HepG2 (cell line): Measurements from ENCODE around the gene CLASP2. TPM values are rescaled to one million over a fixed set of nuclear protein-coding genes. Genes with fewer than 3 reads are reported as not detected.

Experiments
- BCL3 ChIP-seq: sonication (generic); formaldehyde crosslinking; IDR thresholded peaks from 2 replicates; pipeline ENCODE4 v1.5.1; 2020; ENCODE audit warnings: mild to moderate bottlenecking, missing genetic modification reagents, moderate library complexity
- CHCHD3 ChIP-seq: sonication (generic); formaldehyde crosslinking; IDR thresholded peaks from 2 replicates; pipeline ENCODE4 v1.8.0; 2022; ENCODE audit warnings: mild to moderate bottlenecking, missing genetic modification reagents, moderate library complexity
- FOXC1 ChIP-seq: sonication (generic); formaldehyde crosslinking; IDR thresholded peaks from 2 replicates; pipeline ENCODE4 v1.8.0; 2022; ENCODE audit warnings: mild to moderate bottlenecking, missing genetic modification reagents, borderline replicate concordance
- GATAD2A ChIP-seq: IDR thresholded peaks from 2 replicates; pipeline ENCODE4 v1.6.1; 2016
- GPN1 ChIP-seq: sonication (generic); formaldehyde crosslinking; IDR thresholded peaks from 2 replicates; pipeline ENCODE4 v1.5.1; 2020; ENCODE audit warnings: missing genetic modification reagents, borderline replicate concordance
- KDM5A ChIP-seq: fragments of 200-600 bp; sonication (generic); IDR thresholded peaks from 2 replicates; pipeline ENCODE4 v1.7.0; 2018; ENCODE audit warnings: antibody characterized with exemption, mild to moderate bottlenecking, low read length, borderline replicate concordance
- RFXANK ChIP-seq: IDR thresholded peaks from 2 replicates; pipeline ENCODE4 v1.6.1; 2016
- SIN3B ChIP-seq: fragments of 150-350 bp; IDR thresholded peaks from 2 replicates; pipeline ENCODE4 v1.6.1; 2014; ENCODE audit warnings: low read length
- SMAD1 ChIP-seq: sonication (generic); formaldehyde crosslinking; IDR thresholded peaks from 2 replicates; pipeline ENCODE4 v1.4.0; 2020; ENCODE audit warnings: missing genetic modification reagents, low read depth, mild to moderate bottlenecking, borderline replicate concordance
- THAP11 ChIP-seq: IDR thresholded peaks from 2 replicates; pipeline ENCODE4 v1.6.1; 2016; ENCODE audit warnings: missing biosample characterization, missing genetic modification reagents
- ZFP37 ChIP-seq: sonication (generic); formaldehyde crosslinking; IDR thresholded peaks from 2 replicates; pipeline ENCODE4 v1.4.0; 2020; ENCODE audit warnings: missing genetic modification reagents, borderline replicate concordance
- ZNF260 ChIP-seq: sonication (generic); formaldehyde crosslinking; IDR thresholded peaks from 2 replicates; pipeline ENCODE4 v1.4.0; 2020; ENCODE audit warnings: missing genetic modification reagents, low read depth, mild to moderate bottlenecking, borderline replicate concordance
- ZNF333 ChIP-seq: sonication (generic); formaldehyde crosslinking; IDR thresholded peaks from 2 replicates; pipeline ENCODE4 v1.4.0; 2020; ENCODE audit warnings: mild to moderate bottlenecking, missing genetic modification reagents, borderline replicate concordance
- ZNF790 ChIP-seq: sonication (generic); formaldehyde crosslinking; IDR thresholded peaks from 2 replicates; pipeline ENCODE4 v1.8.0; 2022; ENCODE audit warnings: missing genetic modification reagents, mild to moderate bottlenecking, borderline replicate concordance
- ZSCAN20 ChIP-seq: sonication (generic); formaldehyde crosslinking; IDR thresholded peaks from 2 replicates; pipeline ENCODE4 v1.4.0; 2020; ENCODE audit warnings: missing genetic modification reagents, mild to moderate bottlenecking, borderline replicate concordance
- polyA plus RNA-seq, 8 experiments: library from polyadenylated mRNA; depleted of rRNA in 3 of 8; stranded (reverse) in 7 of 8; unstranded in 1 of 8; fragments of >200 nt; fragmentation: Illumina TruSeq in 4 of 8; extraction: Trizol in 4 of 8; gene quantifications; 2 replicates each; pipeline versions ENCODE4 v1.2.1 to v1.2.3, GENCODE V29; 2011 to 2016; ENCODE audit warnings: low read depth in 4 of 8, missing spikeins in 1 of 8, mixed read lengths in 1 of 8; ENCODE audit not compliant: insufficient read depth in 1 of 8
- total RNA-seq, 5 experiments: library from RNA; depleted of rRNA; stranded (reverse); fragments of >200 nt; fragmentation: Illumina TruSeq; extraction: Trizol; gene quantifications; 2 replicates each; pipeline ENCODE4 v1.2.3, GENCODE V29; 2016; ENCODE audit warnings: low read depth in 1 of 5
- TF ChIP-seq, protein P1 (sequence below): sonication (generic); formaldehyde crosslinking; IDR thresholded peaks from 2 replicates; pipeline ENCODE4 v1.4.0; 2020; ENCODE audit warnings: missing genetic modification reagents
- TF ChIP-seq, protein P2 (sequence below): sonication (generic); formaldehyde crosslinking; IDR thresholded peaks from 2 replicates; pipeline ENCODE4 v1.4.0; 2020; ENCODE audit warnings: missing genetic modification reagents
- TF ChIP-seq, protein P3 (sequence below): fragments of 450-650 bp; IDR thresholded peaks from 2 replicates; pipeline ENCODE4 v1.6.1; 2016

The CLASP2 gene
- total and polyA plus RNA-seq, 2 of the 13 experiments (the other 11 are each of a cell fraction or from before 2014, with no cell fraction given): 15.7 to 34.8 TPM

- TF ChIP-seq, protein P1, sequence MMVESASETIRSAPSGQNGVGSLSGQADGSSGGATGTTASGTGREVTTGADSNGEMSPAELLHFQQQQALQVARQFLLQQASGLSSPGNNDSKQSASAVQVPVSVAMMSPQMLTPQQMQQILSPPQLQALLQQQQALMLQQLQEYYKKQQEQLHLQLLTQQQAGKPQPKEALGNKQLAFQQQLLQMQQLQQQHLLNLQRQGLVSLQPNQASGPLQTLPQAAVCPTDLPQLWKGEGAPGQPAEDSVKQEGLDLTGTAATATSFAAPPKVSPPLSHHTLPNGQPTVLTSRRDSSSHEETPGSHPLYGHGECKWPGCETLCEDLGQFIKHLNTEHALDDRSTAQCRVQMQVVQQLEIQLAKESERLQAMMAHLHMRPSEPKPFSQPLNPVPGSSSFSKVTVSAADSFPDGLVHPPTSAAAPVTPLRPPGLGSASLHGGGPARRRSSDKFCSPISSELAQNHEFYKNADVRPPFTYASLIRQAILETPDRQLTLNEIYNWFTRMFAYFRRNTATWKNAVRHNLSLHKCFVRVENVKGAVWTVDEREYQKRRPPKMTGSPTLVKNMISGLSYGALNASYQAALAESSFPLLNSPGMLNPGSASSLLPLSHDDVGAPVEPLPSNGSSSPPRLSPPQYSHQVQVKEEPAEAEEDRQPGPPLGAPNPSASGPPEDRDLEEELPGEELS (CRISPR knock-in tag): no peak
- TF ChIP-seq KDM5A: peak; percentile 67; the same call in 1 of the 2 replicates
- no peak for TF ChIP-seq ZNF333 (CRISPR knock-in tag)
- TF ChIP-seq ZNF260 (CRISPR knock-in tag): no peak
- TF ChIP-seq, protein P2, sequence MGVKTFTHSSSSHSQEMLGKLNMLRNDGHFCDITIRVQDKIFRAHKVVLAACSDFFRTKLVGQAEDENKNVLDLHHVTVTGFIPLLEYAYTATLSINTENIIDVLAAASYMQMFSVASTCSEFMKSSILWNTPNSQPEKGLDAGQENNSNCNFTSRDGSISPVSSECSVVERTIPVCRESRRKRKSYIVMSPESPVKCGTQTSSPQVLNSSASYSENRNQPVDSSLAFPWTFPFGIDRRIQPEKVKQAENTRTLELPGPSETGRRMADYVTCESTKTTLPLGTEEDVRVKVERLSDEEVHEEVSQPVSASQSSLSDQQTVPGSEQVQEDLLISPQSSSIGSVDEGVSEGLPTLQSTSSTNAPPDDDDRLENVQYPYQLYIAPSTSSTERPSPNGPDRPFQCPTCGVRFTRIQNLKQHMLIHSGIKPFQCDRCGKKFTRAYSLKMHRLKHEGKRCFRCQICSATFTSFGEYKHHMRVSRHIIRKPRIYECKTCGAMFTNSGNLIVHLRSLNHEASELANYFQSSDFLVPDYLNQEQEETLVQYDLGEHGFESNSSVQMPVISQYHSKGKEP (CRISPR knock-in tag): no peak
- no peak for TF ChIP-seq SIN3B
- peak; percentile 31; the same call in 1 of the 2 replicates for TF ChIP-seq GATAD2A (CRISPR knock-in tag)
- TF ChIP-seq THAP11 (CRISPR knock-in tag): peak; percentile 73
- peak; percentile 85; the same call in 1 of the 2 replicates for TF ChIP-seq BCL3 (CRISPR knock-in tag)
- no peak for TF ChIP-seq ZFP37 (CRISPR knock-in tag)
- peak; percentile 32; the same call in 1 of the 2 replicates for TF ChIP-seq RFXANK
- TF ChIP-seq FOXC1 (CRISPR knock-in tag): no peak; the same call in 1 of the 2 replicates
- TF ChIP-seq, protein P3, sequence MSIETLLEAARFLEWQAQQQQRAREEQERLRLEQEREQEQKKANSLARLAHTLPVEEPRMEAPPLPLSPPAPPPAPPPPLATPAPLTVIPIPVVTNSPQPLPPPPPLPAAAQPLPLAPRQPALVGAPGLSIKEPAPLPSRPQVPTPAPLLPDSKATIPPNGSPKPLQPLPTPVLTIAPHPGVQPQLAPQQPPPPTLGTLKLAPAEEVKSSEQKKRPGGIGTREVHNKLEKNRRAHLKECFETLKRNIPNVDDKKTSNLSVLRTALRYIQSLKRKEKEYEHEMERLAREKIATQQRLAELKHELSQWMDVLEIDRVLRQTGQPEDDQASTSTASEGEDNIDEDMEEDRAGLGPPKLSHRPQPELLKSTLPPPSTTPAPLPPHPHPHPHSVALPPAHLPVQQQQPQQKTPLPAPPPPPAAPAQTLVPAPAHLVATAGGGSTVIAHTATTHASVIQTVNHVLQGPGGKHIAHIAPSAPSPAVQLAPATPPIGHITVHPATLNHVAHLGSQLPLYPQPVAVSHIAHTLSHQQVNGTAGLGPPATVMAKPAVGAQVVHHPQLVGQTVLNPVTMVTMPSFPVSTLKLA: no peak
- TF ChIP-seq CHCHD3 (CRISPR knock-in tag): peak; percentile 48; the same call in 1 of the 2 replicates
- TF ChIP-seq ZNF790 (CRISPR knock-in tag): peak; percentile 84; the same call in 1 of the 2 replicates
- 0 out of 2 replicates have a peak, but pooled peaks have one; percentile 34 for TF ChIP-seq SMAD1 (CRISPR knock-in tag)
- peak; percentile 22; the same call in 1 of the 2 replicates for TF ChIP-seq ZSCAN20 (CRISPR knock-in tag)
- 0 out of 2 replicates have a peak, but pooled peaks have one; percentile 28 for TF ChIP-seq GPN1
Observed at GRCh38 chr3:33717866-33718594, at the start of gene CLASP2 (continued).
